IMR-90 (cell line): ENCODE measurements around the gene RAB20. TPM values are rescaled to one million over a fixed set of nuclear protein-coding genes. Genes with fewer than 3 reads are reported as not detected.

Experiments used
- ATAC-seq: fragments of 200-7000 bp; cut with Tn5 transposase; 2 replicates; pipeline ENCODE4 v1.9.1; 2020; ENCODE audit warnings: low read depth, mild to moderate bottlenecking, moderate library complexity
- BruUV-seq: library from RNA; stranded (reverse); fragments of 400-500 nt; replicated peaks from 2 replicates; lab custom pipeline; 2021; lab: Mats Ljungman, UMichigan
- CTCF ChIA-PET: fragments of 300-600 bp; formaldehyde crosslinking; extraction: SDS; loops from one replicate; lab custom pipeline; 2021; ENCODE audit warnings: antibody characterized with exemption; lab: Yijun Ruan, JAX
- POLR2A ChIA-PET: fragments of 300-600 bp; sonication (Branson Sonifier 250); formaldehyde crosslinking; loops from one replicate; lab custom pipeline; 2022; ENCODE audit warnings: antibody characterized with exemption; ENCODE audit not compliant: unreplicated experiment; lab: Charles Lee
- DNase-seq: peaks from one replicate; pipeline ENCODE4 v3.0.0; 2013
- H2AFZ ChIP-seq: replicated peaks from 2 replicates; pipeline ENCODE3; 2013; ENCODE audit warnings: low read length, mild to moderate bottlenecking; ENCODE audit not compliant: poor library complexity
- H2AK5ac ChIP-seq: 2 replicates; pipeline ENCODE4 v1.6.1; 2013; ENCODE audit warnings: low read depth, low read length, inconsistent platforms
- H2AK9ac ChIP-seq: replicated peaks from 2 replicates; pipeline ENCODE3; 2013; ENCODE audit warnings: mild to moderate bottlenecking, low read depth, low read length, moderate library complexity; ENCODE audit not compliant: poor library complexity
- H2BK120ac ChIP-seq: 2 replicates; pipeline ENCODE4 v1.6.1; 2013; ENCODE audit warnings: low read depth, low read length, inconsistent platforms
- H2BK15ac ChIP-seq: 3 replicates; pipeline ENCODE4 v1.6.1; 2013; ENCODE audit warnings: low read depth, low read length, inconsistent platforms
- H2BK20ac ChIP-seq: 2 replicates; pipeline ENCODE4 v1.6.1; 2013; ENCODE audit warnings: low read depth, mild to moderate bottlenecking, inconsistent platforms, low read length, moderate library complexity
- H2BK5ac ChIP-seq: 2 replicates; pipeline ENCODE4 v1.6.1; 2013; ENCODE audit warnings: mild to moderate bottlenecking, low read depth, low read length, inconsistent platforms; ENCODE audit not compliant: poor library complexity, severe bottlenecking
- H3K14ac ChIP-seq: replicated peaks from 2 replicates; pipeline ENCODE4 v1.6.1; 2013; ENCODE audit warnings: low read depth, low read length, inconsistent platforms
- H3K18ac ChIP-seq: 2 replicates; pipeline ENCODE4 v1.6.1; 2013; ENCODE audit warnings: low read depth, low read length, control low read depth
- H3K23ac ChIP-seq: 2 replicates; pipeline ENCODE4 v1.6.1; 2013; ENCODE audit warnings: low read depth, low read length, inconsistent platforms
- H3K27ac ChIP-seq: 2 replicates; pipeline ENCODE4 v1.5.1; 2013; ENCODE audit warnings: mild to moderate bottlenecking, control low read depth, low read length; ENCODE audit not compliant: insufficient read depth
- H3K27me3 ChIP-seq: 2 replicates; pipeline ENCODE4 v1.6.1; 2013; ENCODE audit warnings: low read length; ENCODE audit not compliant: control insufficient read depth, insufficient read depth
- H3K36me3 ChIP-seq: 2 replicates; pipeline ENCODE4 v1.6.1; 2013; ENCODE audit warnings: low read length, mixed read lengths; ENCODE audit not compliant: control insufficient read depth, insufficient read depth
- H3K4ac ChIP-seq: 2 replicates; pipeline ENCODE4 v1.6.1; 2013; ENCODE audit warnings: low read depth, low read length, inconsistent platforms
- H3K4me1 ChIP-seq: 2 replicates; pipeline ENCODE4 v1.6.1; 2013; ENCODE audit warnings: low read length, mixed read lengths; ENCODE audit not compliant: control insufficient read depth, insufficient read depth
- H3K4me2 ChIP-seq: 2 replicates; pipeline ENCODE4 v1.6.1; 2013; ENCODE audit warnings: low read depth, mild to moderate bottlenecking, control low read depth, low read length, moderate library complexity
- H3K4me3 ChIP-seq: 2 replicates; pipeline ENCODE4 v1.5.1; 2013; ENCODE audit warnings: low read depth, mild to moderate bottlenecking, control low read depth, low read length, moderate library complexity; ENCODE audit not compliant: insufficient read depth
- H3K56ac ChIP-seq: 2 replicates; pipeline ENCODE4 v1.6.1; 2013; ENCODE audit warnings: low read length, inconsistent platforms; ENCODE audit not compliant: insufficient read depth; ENCODE audit errors: extremely low read depth
- H3K79me1 ChIP-seq, 2 experiments: 2 replicates each; pipeline ENCODE4 v1.6.1; 2013; ENCODE audit warnings: low read length in 2 of 2, inconsistent platforms in 1 of 2, low read depth in 1 of 2
- H3K9ac ChIP-seq: 2 replicates; pipeline ENCODE4 v1.6.1; 2013; ENCODE audit warnings: low read depth, low read length, control low read depth
- H3K9me1 ChIP-seq: 2 replicates; pipeline ENCODE4 v1.6.1; 2013; ENCODE audit warnings: low read length, inconsistent platforms; ENCODE audit not compliant: insufficient read depth
- H3K9me3 ChIP-seq: 2 replicates; pipeline ENCODE4 v1.6.1; 2013; ENCODE audit warnings: low read length; ENCODE audit not compliant: control insufficient read depth, insufficient read depth
- H4K20me1 ChIP-seq: 2 replicates; pipeline ENCODE4 v1.6.1; 2013; ENCODE audit warnings: low read length, inconsistent platforms; ENCODE audit not compliant: insufficient read depth
- H4K5ac ChIP-seq: 2 replicates; pipeline ENCODE4 v1.6.1; 2013; ENCODE audit warnings: mild to moderate bottlenecking, low read depth, low read length, control low read depth
- H4K8ac ChIP-seq, 2 experiments: 2 replicates each; pipeline ENCODE4 v1.6.1; 2013; ENCODE audit warnings: low read depth in 2 of 2, low read length in 2 of 2, control low read depth in 1 of 2, inconsistent platforms in 1 of 2
- H4K91ac ChIP-seq: 2 replicates; pipeline ENCODE4 v1.6.1; 2013; ENCODE audit warnings: low read depth, low read length, inconsistent platforms; ENCODE audit not compliant: insufficient read depth
- CHD1 ChIP-seq: IDR thresholded peaks from 2 replicates; pipeline ENCODE4 v1.6.1; 2012; ENCODE audit warnings: low read depth, low read length, improper control_type of control experiment
- ELK1 ChIP-seq: fragments of 150-350 bp; IDR thresholded peaks from 2 replicates; pipeline ENCODE4 v1.6.1; 2016; ENCODE audit warnings: low read depth, mild to moderate bottlenecking, low read length, moderate library complexity, borderline replicate concordance
- FOS ChIP-seq: fragments of 150-350 bp; IDR thresholded peaks from 2 replicates; pipeline ENCODE4 v1.6.1; 2016; ENCODE audit warnings: low read depth, low read length
- MXI1 ChIP-seq: IDR thresholded peaks from 2 replicates; pipeline ENCODE4 v1.6.1; 2012; ENCODE audit warnings: low read depth, mild to moderate bottlenecking, low read length, moderate library complexity, borderline replicate concordance
- POLR2A ChIP-seq: IDR thresholded peaks from 2 replicates; pipeline ENCODE4 v1.6.1; 2012; ENCODE audit warnings: mild to moderate bottlenecking, low read depth, low read length
- RAD21 ChIP-seq: IDR thresholded peaks from 2 replicates; pipeline ENCODE4 v1.6.1; 2012; ENCODE audit warnings: low read length, improper control_type of control experiment
- SMC3 ChIP-seq: fragments of 150-350 bp; IDR thresholded peaks from 2 replicates; pipeline ENCODE4 v1.6.1; 2016; ENCODE audit warnings: low read depth, mild to moderate bottlenecking, antibody characterized with exemption, low read length, moderate library complexity
- WGBS, 2 experiments: methylation state at CpG; one replicate each; pipeline versions ENCODE4 v1.1.5 to v1.1.7; 2013; ENCODE audit warnings: missing lambda C conversion rate in 2 of 2; ENCODE audit not compliant: insufficient read length in 1 of 2; ENCODE audit errors: extremely low coverage in 2 of 2; 5-methylcytosine and 5-hydroxymethylcytosine counted together
- dilution Hi-C: fragments of 300-500 bp; cut with HindIII; formaldehyde crosslinking; loops from one replicate; pipeline ENCODE4 v1.14.3; 2018; ENCODE audit warnings: low sequenced_read_pairs; ENCODE audit not compliant: unreplicated experiment
- in situ Hi-C: fragments of 300-500 bp; cut with MboI; formaldehyde crosslinking; loops from 3 replicates; pipeline ENCODE4 v1.14.3; 2019; ENCODE audit warnings: low sequenced_read_pairs, inconsistent platforms, mixed read lengths
- intact Hi-C: fragments of 100-400 bp; cut with micrococcal nuclease; formaldehyde crosslinking; loops from 2 replicates; pipeline ENCODE4 v1.10.0; 2022
- polyA plus RNA-seq, 3 experiments: library from polyadenylated mRNA; depleted of rRNA; stranded (reverse); fragments of >200 nt; gene quantifications; 2 replicates each; pipeline ENCODE4 v1.2.3, GENCODE V29; 2012; ENCODE audit warnings: low replicate concordance in 1 of 3
- total RNA-seq: library from RNA; depleted of rRNA; stranded (reverse); fragments of >200 nt; gene quantifications from 2 replicates; pipeline ENCODE4 v1.2.3, GENCODE V29; 2012

The RAB20 gene
- total and polyA plus RNA-seq, 2 of the 4 experiments (the other 2 are of a cell fraction), result 3.8 to 5.1 TPM

- Histone ChIP-seq H2BK5ac (no peak overlapping the region), H3K4me3 (no peak overlapping the region), H3K9me1 (no peaks in the 10 kb centered on the region), H3K4me1 (no peaks in the 10 kb centered on the region), H4K5ac (no peak overlapping the region), H4K8ac (no peak overlapping the region), H2BK20ac (no peak overlapping the region), H3K36me3 (no peaks in the 10 kb centered on the region), H3K27me3 (peaks cover 2% of the 10 kb centered on the region; the same call in 1 of the 2 replicates), H3K9me3 (no peaks in the 10 kb centered on the region), H2AK5ac (no peak overlapping the region), H3K27ac (no peak overlapping the region), H3K56ac (no peak overlapping the region), H4K20me1 (no peaks in the 10 kb centered on the region), H3K23ac (no peak overlapping the region), H4K91ac (no peak overlapping the region), H2AK9ac (no peak overlapping the region), H2AFZ (no peak overlapping the region), H3K18ac (no peak overlapping the region), H3K14ac (no peak overlapping the region), H3K9ac (no peak overlapping the region), H3K79me1 (no peaks in the 10 kb centered on the region), H2BK120ac (no peak overlapping the region), H3K4ac (no peak overlapping the region), H3K4me2 (no peak overlapping the region), H2BK15ac (no peak overlapping the region)
- DNase-seq, result no peak
- dilution Hi-C loops, result no loop called here
- ATAC-seq, result no peak
- intact Hi-C loops, result no loop called here
- POLR2A ChIA-PET, result no interaction called here
- WGBS, 2 experiments, result 77% methylated on average over 7 of the region's 10 CpGs; no CpG with 5 or more reads in 1 of the 2 experiments
- CTCF ChIA-PET, result no interaction called here
- no TSS peak for BruUV-seq
- in situ Hi-C loops, result no loop called here
- TF ChIP-seq CHD1 (no peak), FOS (no peak), MXI1 (no peak), ELK1 (no peak), RAD21 (no peak), SMC3 (no peak), POLR2A (no peak)
These were observed 38.8 kb upstream of the RAB20 start for GRCh38 chr13:110600261-110600819.
